Loucy (cell line): Measurements from ENCODE around the gene SOHLH1.

Experiments used
- H2AFZ ChIP-seq: fragments of 200-600 bp; sonication (generic); 2 replicates; pipeline ENCODE4 v1.6.0; 2016; ENCODE audit warnings: antibody characterized with exemption, mild to moderate bottlenecking, low read length, moderate library complexity
- H3F3A ChIP-seq: fragments of 200-600 bp; 2 replicates; pipeline ENCODE4 v1.6.0; 2016; ENCODE audit warnings: antibody characterized with exemption, low read depth, mild to moderate bottlenecking
- H3K27me3 ChIP-seq: fragments of 200-600 bp; sonication (generic); 2 replicates; pipeline ENCODE4 v1.6.1; 2014; ENCODE audit warnings: low read length, mild to moderate bottlenecking; ENCODE audit not compliant: insufficient read depth, poor library complexity, severe bottlenecking
- H3K36me3 ChIP-seq: fragments of 200-600 bp; sonication (generic); 2 replicates; pipeline ENCODE4 v1.6.1; 2016; ENCODE audit warnings: low read length; ENCODE audit not compliant: insufficient read depth
- H3K4me1 ChIP-seq: fragments of 200-600 bp; sonication (generic); 2 replicates; pipeline ENCODE4 v1.5.1; 2014; ENCODE audit warnings: low read length, mild to moderate bottlenecking; ENCODE audit not compliant: insufficient read depth, poor library complexity, severe bottlenecking
- H3K4me2 ChIP-seq: fragments of 200-600 bp; sonication (generic); 2 replicates; pipeline ENCODE4 v1.6.0; 2014; ENCODE audit warnings: antibody characterized with exemption, low read length, low read depth, mild to moderate bottlenecking; ENCODE audit not compliant: poor library complexity, severe bottlenecking
- H3K4me3 ChIP-seq: fragments of 200-600 bp; sonication (generic); 2 replicates; pipeline ENCODE4 v1.5.1; 2014; ENCODE audit warnings: low read length, mild to moderate bottlenecking, mixed read lengths; ENCODE audit not compliant: poor library complexity, severe bottlenecking
- H3K79me2 ChIP-seq: fragments of 200-600 bp; sonication (generic); 2 replicates; pipeline ENCODE4 v1.6.1; 2014; ENCODE audit warnings: low read length; ENCODE audit not compliant: insufficient read depth
- H3K9ac ChIP-seq: fragments of 200-600 bp; sonication (generic); 2 replicates; pipeline ENCODE4 v1.6.0; 2014; ENCODE audit warnings: mild to moderate bottlenecking, low read depth, low read length, moderate library complexity; ENCODE audit not compliant: poor library complexity, severe bottlenecking
- H3K9me2 ChIP-seq: fragments of 200-600 bp; sonication (generic); replicated peaks from 2 replicates; pipeline ENCODE4 v1.6.1; 2016; ENCODE audit warnings: low read depth, low read length, mixed read lengths
- H3K9me3 ChIP-seq: fragments of 200-600 bp; sonication (generic); 2 replicates; pipeline ENCODE4 v1.6.1; 2014; ENCODE audit warnings: mild to moderate bottlenecking, antibody characterized with exemption, low read length, low read depth; ENCODE audit not compliant: insufficient read depth
- H4K20me1 ChIP-seq: fragments of 200-600 bp; sonication (generic); 2 replicates; pipeline ENCODE4 v1.6.0; 2014; ENCODE audit warnings: antibody characterized with exemption, low read length, mild to moderate bottlenecking; ENCODE audit not compliant: insufficient read depth, poor library complexity, severe bottlenecking
- CTCF ChIP-seq: fragments of 200-600 bp; sonication (generic); conservative IDR thresholded peaks from 2 replicates; pipeline ENCODE4 v1.5.1; 2014; ENCODE audit warnings: mild to moderate bottlenecking, antibody characterized with exemption, low read length
- EZH2phosphoT487 ChIP-seq: fragments of 200-600 bp; IDR thresholded peaks from 2 replicates; pipeline ENCODE4 v1.6.1; 2018; ENCODE audit warnings: antibody characterized with exemption, mild to moderate bottlenecking, moderate library complexity, borderline replicate concordance

SOHLH1 gene

GRCh38 chr9:135684691-135685090 lies 14.6 kb downstream of the SOHLH1 start:
- no peaks in the 10 kb centered on the region for H3K4me1 ChIP-seq
- H3K9me3 ChIP-seq, result no peaks in the 10 kb centered on the region
- no peaks in the 10 kb centered on the region for H3K9me2 ChIP-seq
- no peaks in the 10 kb centered on the region for H3K79me2 ChIP-seq
- no peak for TF ChIP-seq EZH2phosphoT487
- TF ChIP-seq CTCF, result no peak
- H3K4me3 ChIP-seq, result no peak overlapping the region
- no peak overlapping the region for H2AFZ ChIP-seq
- no peaks in the 10 kb centered on the region for H3K27me3 ChIP-seq
- H3K36me3 ChIP-seq, result no peaks in the 10 kb centered on the region
- H3F3A ChIP-seq, result no peaks in the 10 kb centered on the region
- no peak overlapping the region for H3K4me2 ChIP-seq
- H3K9ac ChIP-seq, result no peak overlapping the region
- no peaks in the 10 kb centered on the region for H4K20me1 ChIP-seq

DNA sequence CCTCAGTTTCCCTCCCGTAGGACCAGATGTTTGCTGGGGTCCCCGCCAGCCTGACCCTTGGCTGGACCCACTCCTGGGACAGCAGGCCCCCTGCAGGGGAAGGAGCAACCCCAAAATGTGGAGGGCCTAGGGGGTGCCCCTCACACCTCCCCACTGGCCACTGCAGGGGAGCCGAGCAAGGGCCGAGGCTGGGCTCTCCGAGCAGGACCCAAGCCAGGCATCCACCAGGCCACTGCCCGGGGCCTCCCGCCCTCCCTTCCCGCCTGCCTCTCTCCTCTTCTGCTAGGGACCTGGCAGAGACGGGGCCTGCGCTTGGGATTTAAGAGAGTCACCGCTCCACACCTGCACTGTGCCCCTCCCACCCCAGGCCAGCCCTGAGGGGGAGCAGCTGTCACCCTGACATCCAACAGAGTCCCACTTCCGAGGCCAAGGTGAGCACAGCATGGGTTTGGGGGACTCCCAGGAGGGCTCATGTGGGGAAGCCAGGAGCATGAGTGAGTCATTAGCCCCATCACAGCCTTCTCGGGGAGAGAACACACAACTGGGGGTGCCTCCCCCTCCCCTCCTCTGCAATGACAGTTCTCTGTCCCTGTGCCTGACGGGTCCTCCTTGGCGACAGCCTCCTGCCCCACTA lies 15.8 kb downstream of the SOHLH1 start:
- H3K27me3 ChIP-seq, result no peaks in the 10 kb centered on the region
- TF ChIP-seq EZH2phosphoT487 (no peak), CTCF (no peak)

GRCh38 chr9:135681161-135681560 lies 18.1 kb downstream of the SOHLH1 start:
- TF ChIP-seq EZH2phosphoT487, result no peak
- no peak for TF ChIP-seq CTCF
- H3K9me2 ChIP-seq, result no peaks in the 10 kb centered on the region
- H3K27me3 ChIP-seq, result no peaks in the 10 kb centered on the region
- no peak overlapping the region for H3K4me2 ChIP-seq
- no peaks in the 10 kb centered on the region for H3K36me3 ChIP-seq
- H3K79me2 ChIP-seq, result no peaks in the 10 kb centered on the region
- no peak overlapping the region for H3K9ac ChIP-seq
- H3F3A ChIP-seq, result no peaks in the 10 kb centered on the region
- no peaks in the 10 kb centered on the region for H3K4me1 ChIP-seq
- H4K20me1 ChIP-seq, result no peaks in the 10 kb centered on the region
- H3K4me3 ChIP-seq, result no peak overlapping the region
- H3K9me3 ChIP-seq, result no peaks in the 10 kb centered on the region
- no peak overlapping the region for H2AFZ ChIP-seq

More for the DNA sequence above, 15.8 kb downstream of the SOHLH1 start:
- Histone ChIP-seq H3K4me1 (no peaks in the 10 kb centered on the region), H4K20me1 (no peaks in the 10 kb centered on the region), H3K79me2 (no peaks in the 10 kb centered on the region), H3K4me2 (no peak overlapping the region), H3K9me3 (no peaks in the 10 kb centered on the region), H3K9ac (no peak overlapping the region), H3F3A (no peaks in the 10 kb centered on the region), H3K36me3 (no peaks in the 10 kb centered on the region), H3K9me2 (no peaks in the 10 kb centered on the region), H3K4me3 (no peak overlapping the region), H2AFZ (no peak overlapping the region)
